GM19397 (cell line): ENCODE measurements around the gene SERINC5.

ENCODE experiments used
- ATAC-seq: cut with Tn5 transposase; IDR thresholded peaks from one replicate; pipeline ENCODE4 v1.9.1; 2021; ENCODE audit warnings: mild to moderate bottlenecking, moderate library complexity; ENCODE audit not compliant: unreplicated experiment

Gene SERINC5

GRCh38 chr5:80230269-80230992, 25.4 kb downstream of the SERINC5 start:
- no peak for ATAC-seq

- ATAC-seq: no peak
Observed at GRCh38 chr5:80229902-80230255, 26.0 kb downstream of the SERINC5 start.

GRCh38 chr5:80227979-80228596, 27.8 kb downstream of the SERINC5 start:
- no peak for ATAC-seq

GRCh38 chr5:80225934-80226326, 29.9 kb downstream of the SERINC5 start:
- ATAC-seq: no peak

- no peak for ATAC-seq
Observed at GRCh38 chr5:80225189-80225933, 30.5 kb downstream of the SERINC5 start.

GRCh38 chr5:80223561-80223960, 32.3 kb downstream of the SERINC5 start:
- no peak for ATAC-seq

GRCh38 chr5:80220245-80220897, 35.5 kb downstream of the SERINC5 start:
- no peak for ATAC-seq

GRCh38 chr5:80219391-80219790, 36.5 kb downstream of the SERINC5 start:
- ATAC-seq: no peak

GRCh38 chr5:80217667-80218066, 38.2 kb downstream of the SERINC5 start:
- ATAC-seq: no peak

GRCh38 chr5:80216753-80217596, 38.9 kb downstream of the SERINC5 start:
- ATAC-seq: no peak

GRCh38 chr5:80216096-80216495, 39.8 kb downstream of the SERINC5 start:
- ATAC-seq: no peak

GRCh38 chr5:80215523-80215922, 40.3 kb downstream of the SERINC5 start:
- ATAC-seq: no peak

- ATAC-seq: no peak
Observed at GRCh38 chr5:80213466-80213865, 42.4 kb downstream of the SERINC5 start.

GRCh38 chr5:80212171-80212667, 43.6 kb downstream of the SERINC5 start:
- no peak for ATAC-seq

GRCh38 chr5:80211327-80211726, 44.5 kb downstream of the SERINC5 start:
- ATAC-seq: no peak

GRCh38 chr5:80210014-80210413, 45.8 kb downstream of the SERINC5 start:
- ATAC-seq: no peak

GRCh38 chr5:80208381-80208780, 47.5 kb downstream of the SERINC5 start:
- no peak for ATAC-seq

GRCh38 chr5:80207832-80208231, 48.0 kb downstream of the SERINC5 start:
- ATAC-seq: no peak

GRCh38 chr5:80206282-80206681, 49.6 kb downstream of the SERINC5 start:
- ATAC-seq: no peak

- ATAC-seq: no peak
Observed at GRCh38 chr5:80205846-80206245, 50.0 kb downstream of the SERINC5 start.
